ENCODE measurements around the gene POMP. TPM values are rescaled to one million over a fixed set of nuclear protein-coding genes. Genes with fewer than 3 reads are reported as not detected.

Gene POMP
- polyA plus RNA-seq, 2 of the 4 experiments (the other 2 are of a cell fraction) = 105 to 111 TPM

GRCh38 chr13:28609926-28610325 is 49.0 kb upstream of the POMP start:
- ChIA-PET POLR2A (no interaction called here), CTCF (no interaction called here)
- no peak overlapping the region for H3K4me2 ChIP-seq
- no peaks in the 10 kb centered on the region for H3K9me3 ChIP-seq
- no peak overlapping the region for H3K27ac ChIP-seq
- no peak for ATAC-seq
- no peaks in the 10 kb centered on the region for H3K4me1 ChIP-seq
- TF ChIP-seq USF2 (IDR thresholded peaks at IDR 0.05) (no peak), JUN (IDR thresholded peaks at IDR 0.05) (no peak), ZFP36 (IDR thresholded peaks at IDR 0.05; ENCODE audit: borderline replicate concordance, partially characterized antibody) (no peak), REST (IDR thresholded peaks at IDR 0.05) (no peak), ZSCAN20 (CRISPR knock-in tag; IDR thresholded peaks at IDR 0.05) (no peak), JUNB (IDR thresholded peaks at IDR 0.05) (no peak), GATA3 (IDR thresholded peaks at IDR 0.05; ENCODE audit: borderline replicate concordance) (no peak), RAD21 (conservative IDR thresholded peaks at IDR 0.05 in 1 of 2, IDR thresholded peaks at IDR 0.05 in 1 of 2) (no peak), KDM1A (IDR thresholded peaks at IDR 0.05; ENCODE audit: low read depth) (no peak), FOSB (CRISPR knock-in tag; IDR thresholded peaks at IDR 0.05) (no peak), BHLHE40 (IDR thresholded peaks at IDR 0.05; ENCODE audit: low read depth, low read length) (no peak), CHD2 (IDR thresholded peaks at IDR 0.05; ENCODE audit: low read length, partially characterized antibody) (no peak), ZNF302 (CRISPR knock-in tag; IDR thresholded peaks at IDR 0.05) (no peak), CEBPB (IDR thresholded peaks at IDR 0.05) (no peak), EHF (CRISPR knock-in tag; IDR thresholded peaks at IDR 0.05) (no peak), CBX2 (IDR thresholded peaks at IDR 0.05; ENCODE audit: borderline replicate concordance, low read depth) (no peak), KDM5A (IDR thresholded peaks at IDR 0.05) (no peak)
- TF ChIP-seq, protein P1, sequence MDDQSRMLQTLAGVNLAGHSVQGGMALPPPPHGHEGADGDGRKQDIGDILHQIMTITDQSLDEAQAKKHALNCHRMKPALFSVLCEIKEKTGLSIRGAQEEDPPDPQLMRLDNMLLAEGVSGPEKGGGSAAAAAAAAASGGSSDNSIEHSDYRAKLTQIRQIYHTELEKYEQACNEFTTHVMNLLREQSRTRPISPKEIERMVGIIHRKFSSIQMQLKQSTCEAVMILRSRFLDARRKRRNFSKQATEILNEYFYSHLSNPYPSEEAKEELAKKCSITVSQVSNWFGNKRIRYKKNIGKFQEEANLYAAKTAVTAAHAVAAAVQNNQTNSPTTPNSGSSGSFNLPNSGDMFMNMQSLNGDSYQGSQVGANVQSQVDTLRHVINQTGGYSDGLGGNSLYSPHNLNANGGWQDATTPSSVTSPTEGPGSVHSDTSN (IDR thresholded peaks at IDR 0.05) = no peak
- TF ChIP-seq, protein P2, sequence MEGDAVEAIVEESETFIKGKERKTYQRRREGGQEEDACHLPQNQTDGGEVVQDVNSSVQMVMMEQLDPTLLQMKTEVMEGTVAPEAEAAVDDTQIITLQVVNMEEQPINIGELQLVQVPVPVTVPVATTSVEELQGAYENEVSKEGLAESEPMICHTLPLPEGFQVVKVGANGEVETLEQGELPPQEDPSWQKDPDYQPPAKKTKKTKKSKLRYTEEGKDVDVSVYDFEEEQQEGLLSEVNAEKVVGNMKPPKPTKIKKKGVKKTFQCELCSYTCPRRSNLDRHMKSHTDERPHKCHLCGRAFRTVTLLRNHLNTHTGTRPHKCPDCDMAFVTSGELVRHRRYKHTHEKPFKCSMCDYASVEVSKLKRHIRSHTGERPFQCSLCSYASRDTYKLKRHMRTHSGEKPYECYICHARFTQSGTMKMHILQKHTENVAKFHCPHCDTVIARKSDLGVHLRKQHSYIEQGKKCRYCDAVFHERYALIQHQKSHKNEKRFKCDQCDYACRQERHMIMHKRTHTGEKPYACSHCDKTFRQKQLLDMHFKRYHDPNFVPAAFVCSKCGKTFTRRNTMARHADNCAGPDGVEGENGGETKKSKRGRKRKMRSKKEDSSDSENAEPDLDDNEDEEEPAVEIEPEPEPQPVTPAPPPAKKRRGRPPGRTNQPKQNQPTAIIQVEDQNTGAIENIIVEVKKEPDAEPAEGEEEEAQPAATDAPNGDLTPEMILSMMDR (IDR thresholded peaks at IDR 0.05) = no peak
- H3K4me3 ChIP-seq = no peak overlapping the region
- WGBS (ENCODE audit: missing lambda C conversion rate) = 5% methylated on average over 1 of the region's 1 CpG
- FAIRE-seq = no peak
- DNase-seq (ENCODE audit: low read depth in 1 of 2, low spot score in 1 of 2) = no peak

- Histone ChIP-seq H3K4me2 (no peak overlapping the region), H3K9me3 (no peaks in the 10 kb centered on the region), H3K27ac (no peak overlapping the region), H3K4me1 (no peaks in the 10 kb centered on the region), H3K4me3 (no peak overlapping the region)
- FAIRE-seq = no peak
- DNase-seq (ENCODE audit: low read depth in 1 of 2, low spot score in 1 of 2) = no peak
- ChIA-PET POLR2A (no interaction called here), CTCF (no interaction called here)
- no peak for ATAC-seq
- WGBS (ENCODE audit: missing lambda C conversion rate) = 71% methylated on average over 6 of the region's 6 CpGs
- no peak for TF ChIP-seq EP300 (IDR thresholded peaks at IDR 0.05)
- TF ChIP-seq HOXB13 (CRISPR knock-in tag; IDR thresholded peaks at IDR 0.05; ENCODE audit: low read depth) = no peak
- no peak for TF ChIP-seq REST (IDR thresholded peaks at IDR 0.05)
- TF ChIP-seq, protein P3, sequence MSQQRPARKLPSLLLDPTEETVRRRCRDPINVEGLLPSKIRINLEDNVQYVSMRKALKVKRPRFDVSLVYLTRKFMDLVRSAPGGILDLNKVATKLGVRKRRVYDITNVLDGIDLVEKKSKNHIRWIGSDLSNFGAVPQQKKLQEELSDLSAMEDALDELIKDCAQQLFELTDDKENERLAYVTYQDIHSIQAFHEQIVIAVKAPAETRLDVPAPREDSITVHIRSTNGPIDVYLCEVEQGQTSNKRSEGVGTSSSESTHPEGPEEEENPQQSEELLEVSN (IDR thresholded peaks at IDR 0.05; ENCODE audit: borderline replicate concordance, low read depth) = no peak
- TF ChIP-seq RCOR1 (IDR thresholded peaks at IDR 0.05; ENCODE audit: low read depth, low read length) = no peak
- no peak for TF ChIP-seq RFX5 (IDR thresholded peaks at IDR 0.05)
- TF ChIP-seq GATA3 (IDR thresholded peaks at IDR 0.05; ENCODE audit: borderline replicate concordance) = no peak
- no peak for TF ChIP-seq FOSL2 (IDR thresholded peaks at IDR 0.05)
- no peak for TF ChIP-seq FOSL2 (CRISPR knock-in tag; IDR thresholded peaks at IDR 0.05)
- no peak for TF ChIP-seq ZC3H11A (IDR thresholded peaks at IDR 0.05)
- TF ChIP-seq KDM5A (IDR thresholded peaks at IDR 0.05) = no peak
- TF ChIP-seq MAFK (IDR thresholded peaks at IDR 0.05; ENCODE audit: partially characterized antibody) = no peak
These were observed 47.9 kb upstream of the POMP start for GRCh38 chr13:28610996-28611395.

All from A549 (cell line).